ENCODE results near the gene TRMT10B.

DNA sequence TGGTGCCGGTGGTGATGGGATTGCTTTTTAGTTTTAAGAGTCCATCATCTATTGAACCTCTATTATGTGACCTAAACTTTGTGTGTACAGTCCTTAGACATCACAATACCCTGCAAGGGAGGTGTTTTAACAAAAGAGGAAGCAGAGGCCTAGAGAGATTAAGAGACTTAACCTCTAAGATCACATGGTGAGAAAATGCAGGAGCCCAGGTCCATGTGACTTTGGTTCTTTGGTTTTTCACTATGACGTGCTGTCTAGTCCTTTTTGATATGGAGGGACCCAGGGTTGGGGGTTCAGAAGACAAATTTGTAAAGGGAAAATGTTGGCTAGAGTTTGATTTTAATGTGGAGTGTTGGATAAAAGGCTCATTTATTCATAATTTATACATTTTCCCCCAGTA, 34.1 kb upstream of the TRMT10B start:
- no peak for TF ChIP-seq SP1 (IDR thresholded peaks at IDR 0.05)
- TF ChIP-seq HDGF (IDR thresholded peaks at IDR 0.05; ENCODE audit: borderline replicate concordance), result no peak
- no peak for TF ChIP-seq ARNT (IDR thresholded peaks at IDR 0.05)
- no peak for TF ChIP-seq SUZ12 (IDR thresholded peaks at IDR 0.05)
- TF ChIP-seq FOXA1 (IDR thresholded peaks at IDR 0.05), result no peak
- no peak for TF ChIP-seq FOXM1 (IDR thresholded peaks at IDR 0.05; ENCODE audit: borderline replicate concordance)
- TF ChIP-seq NFRKB (IDR thresholded peaks at IDR 0.05), result no peak
- no peak for TF ChIP-seq ZNF384 (IDR thresholded peaks at IDR 0.05)
- no peak for TF ChIP-seq LEF1 (IDR thresholded peaks at IDR 0.05; ENCODE audit: borderline replicate concordance)

All from HEK293T (cell line).